H1 (cell line): Measurements from ENCODE around the gene SLC66A1. TPM values are rescaled to one million over a fixed set of nuclear protein-coding genes. Genes with fewer than 3 reads are reported as not detected.

Source experiments
- CTCF ChIA-PET: fragments of 300-600 bp; sonication (Branson Sonifier 250); formaldehyde crosslinking; loops from one replicate; lab custom pipeline; 2021; ENCODE audit not compliant: partially characterized antibody; lab: Charles Lee
- POLR2A ChIA-PET: fragments of 300-600 bp; sonication (Branson Sonifier 250); formaldehyde crosslinking; loops from one replicate; lab custom pipeline; 2021; ENCODE audit warnings: inconsistent platforms; ENCODE audit not compliant: partially characterized antibody; lab: Charles Lee
- DNase-seq, 2 experiments: peaks; one replicate each; pipeline versions ENCODE4 v3.0.0 to v3.0.0-alpha.2; 2010 to 2022; ENCODE audit warnings: low spot score in 2 of 2, low read depth in 1 of 2, mixed read lengths in 1 of 2
- FAIRE-seq: peaks from 2 replicates; lab custom pipeline; 2011; peaks lifted over from hg19 to GRCh38; lab: Jason Lieb, UNC
- H2AFZ ChIP-seq: 2 replicates; pipeline ENCODE4 v1.8.1; 2012; ENCODE audit warnings: low read length, inconsistent platforms
- H2AK5ac ChIP-seq: 2 replicates; pipeline ENCODE4 v1.6.1; 2013; ENCODE audit warnings: low read depth, low read length
- H2BK120ac ChIP-seq: replicated peaks from 2 replicates; pipeline ENCODE3; 2013; ENCODE audit warnings: low read depth, low read length, inconsistent platforms
- H2BK12ac ChIP-seq: 2 replicates; pipeline ENCODE4 v1.6.1; 2013; ENCODE audit warnings: low read depth, low read length
- H2BK15ac ChIP-seq: 2 replicates; pipeline ENCODE4 v1.6.1; 2013; ENCODE audit warnings: low read length
- H2BK20ac ChIP-seq: 2 replicates; pipeline ENCODE4 v1.6.1; 2013; ENCODE audit warnings: low read length
- H2BK5ac ChIP-seq: 2 replicates; pipeline ENCODE4 v1.6.1; 2013; ENCODE audit warnings: low read depth, low read length
- H3K14ac ChIP-seq: 2 replicates; pipeline ENCODE4 v1.6.1; 2013; ENCODE audit warnings: inconsistent platforms; ENCODE audit not compliant: insufficient read length
- H3K18ac ChIP-seq: 2 replicates; pipeline ENCODE4 v1.6.1; 2013; ENCODE audit warnings: low read length; ENCODE audit errors: extremely low read depth
- H3K23ac ChIP-seq: 2 replicates; pipeline ENCODE4 v1.6.1; 2013; ENCODE audit warnings: inconsistent platforms; ENCODE audit not compliant: insufficient read length
- H3K23me2 ChIP-seq: 2 replicates; pipeline ENCODE4 v1.6.1; 2013; ENCODE audit warnings: low read depth, low read length
- H3K27ac ChIP-seq: 2 replicates; pipeline ENCODE4 v1.6.1; 2011; ENCODE audit warnings: low read depth, low read length, inconsistent platforms
- H3K27me3 ChIP-seq, 4 experiments: replicated peaks in 1 of 4; 1 replicate in 1 of 4; 2 replicates in 3 of 4; pipeline versions ENCODE4 v1.6.1 to v1.8.1; 2011 to 2013; ENCODE audit warnings: low read length in 3 of 4, mild to moderate bottlenecking in 3 of 4, inconsistent platforms in 2 of 4, mixed read lengths in 2 of 4, moderate library complexity in 1 of 4; ENCODE audit not compliant: control insufficient read depth in 3 of 4, insufficient read depth in 3 of 4; ENCODE audit errors: extremely low read depth in 1 of 4
- H3K36me3 ChIP-seq, 4 experiments: 2 replicates each; pipeline versions ENCODE4 v1.6.1 to v1.8.1; 2011 to 2013; ENCODE audit warnings: mild to moderate bottlenecking in 4 of 4, low read length in 3 of 4, moderate library complexity in 2 of 4, control low read depth in 1 of 4, inconsistent platforms in 1 of 4; ENCODE audit not compliant: insufficient read depth in 4 of 4, control insufficient read depth in 2 of 4
- H3K4ac ChIP-seq: replicated peaks from 2 replicates; pipeline ENCODE3; 2013; ENCODE audit warnings: low read length, low read depth, mixed read lengths, inconsistent platforms; ENCODE audit not compliant: insufficient read length
- H3K4me1 ChIP-seq, 4 experiments: replicated peaks in 1 of 4; 1 replicate in 1 of 4; 2 replicates in 3 of 4; pipeline versions ENCODE4 v1.6.1 to v1.8.1; 2011 to 2013; ENCODE audit warnings: low read length in 3 of 4, inconsistent platforms in 2 of 4, mixed read lengths in 1 of 4; ENCODE audit not compliant: insufficient read depth in 4 of 4, control insufficient read depth in 3 of 4
- H3K4me2 ChIP-seq, 2 experiments: 2 replicates each; pipeline versions ENCODE4 v1.6.1 to v1.8.1; 2011 to 2013; ENCODE audit warnings: low read depth in 2 of 2, low read length in 2 of 2, control low read depth in 1 of 2, inconsistent platforms in 1 of 2, mild to moderate bottlenecking in 1 of 2; ENCODE audit not compliant: insufficient read depth in 1 of 2
- H3K4me3 ChIP-seq, 4 experiments: fragments of 200-600, 300-600 bp in 1 of 4; sonication (generic), shearing (Covaris generic), sonication (Bioruptor Twin) in 1 of 4; 2 replicates each; pipeline versions ENCODE4 v1.5.1 to v1.8.1; 2011 to 2016; ENCODE audit warnings: low read length in 4 of 4, low read depth in 3 of 4, control low read depth in 2 of 4, inconsistent platforms in 2 of 4, mild to moderate bottlenecking in 2 of 4, mixed read lengths in 1 of 4, moderate library complexity in 1 of 4; ENCODE audit not compliant: insufficient read depth in 2 of 4; ENCODE audit errors: extremely low read depth in 1 of 4
- H3K56ac ChIP-seq: replicated peaks from 2 replicates; pipeline ENCODE3; 2013; ENCODE audit warnings: low read depth, mild to moderate bottlenecking, mixed read lengths, low read length, inconsistent platforms; ENCODE audit not compliant: insufficient read length
- H3K79me1 ChIP-seq: 2 replicates; pipeline ENCODE4 v1.6.1; 2013; ENCODE audit warnings: low read depth, low read length, control low read depth
- H3K79me2 ChIP-seq, 2 experiments: 2 replicates each; pipeline versions ENCODE4 v1.6.1 to v1.8.1; 2012 to 2013; ENCODE audit warnings: low read length in 2 of 2, mild to moderate bottlenecking in 2 of 2, inconsistent platforms in 1 of 2; ENCODE audit not compliant: insufficient read depth in 2 of 2, control insufficient read depth in 1 of 2
- H3K9ac ChIP-seq, 4 experiments: replicated peaks in 1 of 4; 1 replicate in 1 of 4; 2 replicates in 3 of 4; pipeline versions ENCODE4 v1.6.1 to v1.8.1; 2011 to 2013; ENCODE audit warnings: low read depth in 3 of 4, low read length in 3 of 4, control low read depth in 2 of 4, mild to moderate bottlenecking in 2 of 4, moderate library complexity in 2 of 4, inconsistent platforms in 1 of 4; ENCODE audit errors: extremely low read depth in 1 of 4
- H3K9me3 ChIP-seq, 2 experiments: 2 replicates each; pipeline versions ENCODE4 v1.6.1 to v1.8.1; 2012 to 2013; ENCODE audit warnings: mild to moderate bottlenecking in 2 of 2, moderate library complexity in 2 of 2, control low read depth in 1 of 2, inconsistent platforms in 1 of 2, low read depth in 1 of 2, low read length in 1 of 2, mixed read lengths in 1 of 2; ENCODE audit not compliant: insufficient read depth in 2 of 2
- H4K20me1 ChIP-seq, 2 experiments: replicated peaks in 1 of 2; 2 replicates each; pipeline versions ENCODE3 to v1.8.1; 2011 to 2013; ENCODE audit warnings: inconsistent platforms in 2 of 2, low read length in 2 of 2, mild to moderate bottlenecking in 1 of 2; ENCODE audit not compliant: insufficient read depth in 2 of 2, control insufficient read depth in 1 of 2
- H4K5ac ChIP-seq: 2 replicates; pipeline ENCODE4 v1.6.1; 2013; ENCODE audit warnings: low read length, low read depth, mixed read lengths, inconsistent platforms; ENCODE audit not compliant: insufficient read length
- H4K8ac ChIP-seq: 2 replicates; pipeline ENCODE4 v1.8.0; 2013; ENCODE audit warnings: mild to moderate bottlenecking, moderate library complexity, low read length, inconsistent platforms; ENCODE audit not compliant: insufficient read depth; ENCODE audit errors: extremely low read depth
- H4K91ac ChIP-seq: replicated peaks from 2 replicates; pipeline ENCODE3; 2013; ENCODE audit warnings: low read length, mixed read lengths, inconsistent platforms; ENCODE audit not compliant: insufficient read length
- CBX8 ChIP-seq: fragments of 300-800, 300-1000 bp; sonication (generic); IDR thresholded peaks from 2 replicates; pipeline ENCODE4 v1.7.1; 2016; ENCODE audit warnings: low read depth, low read length, borderline replicate concordance
- GTF2F1 ChIP-seq: IDR thresholded peaks from 2 replicates; pipeline ENCODE4 v1.6.1; 2012; ENCODE audit warnings: low read depth, low read length, improper control_type of control experiment, borderline replicate concordance
- HDAC6 ChIP-seq: IDR thresholded peaks from one replicate; pipeline ENCODE4 v1.7.1; 2012; ENCODE audit warnings: low read depth, mild to moderate bottlenecking, inconsistent platforms, low read length, moderate library complexity
- NANOG ChIP-seq: IDR thresholded peaks from 2 replicates; pipeline ENCODE4 v1.6.1; 2011; ENCODE audit warnings: low read length, low read depth, mild to moderate bottlenecking, inconsistent platforms; ENCODE audit not compliant: insufficient read depth, poor library complexity, severe bottlenecking
- RXRA ChIP-seq: IDR thresholded peaks from 2 replicates; pipeline ENCODE4 v1.6.1; 2011; ENCODE audit warnings: low read depth, mild to moderate bottlenecking, low read length, moderate library complexity; ENCODE audit not compliant: insufficient read depth
- SP2 ChIP-seq: IDR thresholded peaks from 2 replicates; pipeline ENCODE4 v1.6.1; 2012; ENCODE audit warnings: mild to moderate bottlenecking, low read length, inconsistent platforms
- SP4 ChIP-seq: IDR thresholded peaks from 2 replicates; pipeline ENCODE4 v1.6.1; 2012; ENCODE audit warnings: low read length, inconsistent platforms
- WGBS, 2 experiments: shearing (Covaris generic) in 1 of 2; methylation state at CpG; one replicate each; pipeline versions ENCODE4 v1.1.6 to v1.1.7; 2013 to 2015; ENCODE audit warnings: low lambda C conversion rate in 2 of 2, mixed read lengths in 2 of 2, inconsistent platforms in 1 of 2, low coverage in 1 of 2, missing lambda C conversion rate in 1 of 2; ENCODE audit not compliant: insufficient replicate concordance in 2 of 2, insufficient coverage in 1 of 2, insufficient read length in 1 of 2; ENCODE audit errors: extremely low coverage in 1 of 2, missing lambda C conversion rate in 1 of 2; 5-methylcytosine and 5-hydroxymethylcytosine counted together
- polyA plus RNA-seq, 7 experiments: library from polyadenylated mRNA; depleted of rRNA in 3 of 7; stranded (reverse) in 5 of 7; unstranded in 2 of 7; fragments of >200 nt in 5 of 7; fragments of 200-250 nt in 2 of 7; gene quantifications; 1 replicate in 5 of 7; 2 replicates in 1 of 7; 4 replicates in 1 of 7; pipeline versions ENCODE4 v1.2.1 to v1.2.3, GENCODE V29; 2011 to 2013; ENCODE audit warnings: missing spikeins in 2 of 7, mixed read lengths in 2 of 7
- total RNA-seq: library from RNA; stranded (reverse); fragmentation: NEBNext Ultra II Directional; extraction: Animal tissue kit (Norgen Biotek cat#: 25700); gene quantifications from 2 replicates; pipeline ENCODE4 v1.2.1, GENCODE V29; 2021

Gene SLC66A1
- total and polyA plus RNA-seq, 2 of the 8 experiments (the other 6 are each of a cell fraction or from before 2014, with no cell fraction given), result 16.8 to 27.9 TPM

- Histone ChIP-seq H3K56ac (no peak overlapping the region), H3K9ac (no peak overlapping the region), H2BK5ac (no peak overlapping the region), H3K23me2 (no peaks in the 10 kb centered on the region), H3K4me2 (no peak overlapping the region), H4K91ac (no peak overlapping the region), H2AK5ac (no peak overlapping the region), H2BK12ac (no peak overlapping the region), H3K36me3 (peaks cover 0 to 3% (median 1%) of the 10 kb centered on the region in 4 experiments; a peak in 2 of 8 replicates), H4K20me1 (peaks cover 17 to 20% of the 10 kb centered on the region in 2 experiments), H3K4ac (no peak overlapping the region), H3K27me3 (no peaks in the 10 kb centered on the region), H3K14ac (no peak overlapping the region), H2BK20ac (no peak overlapping the region), H3K23ac (no peak overlapping the region), H3K18ac (no peak overlapping the region), H4K5ac (no peak overlapping the region), H3K79me2 (peaks cover 0 to 8% of the 10 kb centered on the region in 2 experiments; a peak in 1 of 4 replicates), H2BK120ac (no peak overlapping the region), H3K27ac (no peak overlapping the region), H3K4me3 (no peak overlapping the region), H2AFZ (no peak overlapping the region), H3K9me3 (no peaks in the 10 kb centered on the region), H2BK15ac (no peak overlapping the region), H3K4me1 (no peaks in the 10 kb centered on the region), H4K8ac (no peak overlapping the region), H3K79me1 (peaks cover 15% of the 10 kb centered on the region)
- POLR2A ChIA-PET, result interaction anchor here (1.8 kb wide), 1 partner anchor 12 kb away, joined by 7 read pairs; no protein-coding TSS in a partner anchor
- TF ChIP-seq HDAC6 (no peak), SP4 (no peak), NANOG (no peak), SP2 (no peak), CBX8 (no peak), GTF2F1 (no peak), RXRA (no peak)
- 92% methylated on average over 16 of the region's 16 CpGs; no CpG with 5 or more reads in 1 of the 2 experiments for WGBS, 2 experiments
- CTCF ChIA-PET, result interaction anchor here (1.1 to 9.2 kb wide), 6 partner anchors 16 to 212 kb away, joined by 3 to 68 read pairs (median 4); no protein-coding TSS in a partner anchor
- DNase-seq (no peak), FAIRE-seq (no peak)
Measured at GRCh38 chr1:19369396-19370090, 57.4 kb downstream of the SLC66A1 start.
